NCI-H524 (cell line): Measurements from ENCODE around the gene NRG2.

ENCODE experiments used
- DNase-seq, 2 experiments: peaks; one replicate each; lab custom pipeline; 2025; lab: John Stamatoyannopoulos, UW

The NRG2 gene

GRCh38 chr5:140041099-140041491 is 2.0 kb downstream of the NRG2 start:
- DNase-seq: no peak

- DNase-seq: no peak
Observed at GRCh38 chr5:140040358-140040757, 2.7 kb downstream of the NRG2 start.

DNA sequence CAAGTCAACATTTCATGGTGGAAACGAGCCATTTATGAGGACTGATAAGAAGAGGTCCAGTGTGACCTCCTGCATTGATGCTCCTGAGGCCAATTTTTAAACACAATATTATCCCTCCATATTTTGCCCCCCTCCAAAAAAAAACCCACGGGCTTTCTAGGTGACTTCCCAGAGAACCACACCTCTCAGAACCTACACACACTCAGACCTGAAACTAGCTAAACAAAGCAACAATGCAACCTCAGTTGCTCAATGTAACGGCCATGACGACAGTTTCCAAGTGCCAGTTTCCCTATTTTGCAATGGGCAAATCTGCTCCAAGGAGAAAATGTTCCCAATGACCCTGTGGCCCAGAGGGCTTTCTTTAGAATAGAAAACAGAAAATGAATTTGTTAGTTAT is 3.5 kb downstream of the NRG2 start:
- DNase-seq: no peak

DNA sequence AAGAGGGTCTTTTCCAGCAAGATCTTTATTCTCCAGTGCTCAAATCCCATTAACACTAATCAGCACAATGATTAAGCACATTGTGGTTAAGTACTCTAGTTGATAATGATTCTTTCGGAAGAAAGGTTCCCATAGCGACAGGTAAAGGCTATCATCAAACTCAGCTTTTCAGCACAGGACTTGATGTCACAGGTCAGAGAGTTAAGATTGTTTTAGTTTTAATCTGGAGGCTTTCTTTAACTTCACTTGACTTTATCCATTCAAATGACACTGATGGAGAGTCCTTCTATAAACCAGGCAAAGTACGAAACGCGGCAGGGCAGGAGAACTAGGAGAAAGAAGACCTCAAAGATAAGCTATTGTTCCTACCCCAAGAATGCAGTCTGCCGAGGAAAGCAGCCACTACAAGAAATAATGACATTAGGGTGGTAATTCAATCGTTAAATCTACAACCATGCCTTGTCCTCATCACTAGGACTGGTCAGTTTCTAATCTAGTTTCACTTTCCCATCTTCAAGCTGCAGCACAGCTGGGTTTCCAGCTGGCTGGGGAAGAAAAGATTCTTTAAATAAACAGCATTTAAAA is 4.6 kb downstream of the NRG2 start:
- DNase-seq: peak; percentile 23 to 65

DNA sequence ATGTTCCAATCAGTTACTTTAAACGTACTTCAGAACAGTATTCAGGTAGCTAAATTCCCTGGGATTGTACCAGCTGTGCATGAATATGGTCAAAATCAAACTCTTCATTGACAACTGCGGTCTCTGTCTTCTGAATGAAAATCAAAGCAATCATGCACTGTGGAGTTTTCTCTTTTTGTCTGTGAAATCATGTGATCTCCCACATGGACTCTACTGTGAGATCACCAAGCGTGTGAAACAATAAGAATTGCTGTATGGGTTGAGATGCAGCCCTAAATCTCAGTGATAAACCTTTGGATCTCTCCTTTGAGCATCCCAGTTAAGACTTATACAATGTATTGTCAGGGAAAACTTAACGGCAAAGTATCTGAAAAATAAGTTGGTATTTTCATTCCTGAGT is 6.1 kb downstream of the NRG2 start:
- DNase-seq: no peak

GRCh38 chr5:140035881-140036280 is 7.2 kb downstream of the NRG2 start:
- DNase-seq: no peak

DNA sequence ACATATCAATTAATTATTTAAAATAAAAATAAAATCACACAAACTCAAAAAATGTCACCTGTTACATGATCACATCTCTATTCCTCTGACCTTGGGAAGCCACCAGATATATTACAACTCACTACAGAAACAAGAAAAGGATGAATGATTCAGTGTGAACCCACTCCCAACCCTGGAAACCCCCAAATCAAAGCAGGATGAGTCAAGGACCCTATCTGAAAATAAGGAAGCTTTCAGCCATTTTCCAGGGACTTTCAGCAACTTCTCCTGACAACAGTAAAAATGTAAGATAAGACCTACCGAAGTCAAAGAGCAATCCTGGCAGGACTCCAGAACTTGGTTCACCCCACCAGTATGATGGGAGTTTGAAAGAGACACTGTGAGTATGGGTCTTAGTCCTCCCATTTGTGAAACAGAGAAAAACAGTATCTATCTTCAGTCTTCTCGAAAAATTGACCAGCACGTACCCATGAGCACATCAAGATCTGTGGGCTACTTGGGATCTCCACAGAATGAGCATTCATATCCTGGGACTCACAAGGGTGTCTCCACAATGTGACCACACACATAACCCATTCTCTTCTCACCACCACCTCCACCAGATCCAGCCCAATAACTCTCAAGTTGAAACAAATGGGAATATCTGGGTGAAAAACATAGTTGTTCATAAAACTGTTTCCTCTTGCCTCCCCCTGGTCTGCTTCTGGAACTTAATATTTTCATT is 9.9 kb downstream of the NRG2 start:
- no peak for DNase-seq

DNA sequence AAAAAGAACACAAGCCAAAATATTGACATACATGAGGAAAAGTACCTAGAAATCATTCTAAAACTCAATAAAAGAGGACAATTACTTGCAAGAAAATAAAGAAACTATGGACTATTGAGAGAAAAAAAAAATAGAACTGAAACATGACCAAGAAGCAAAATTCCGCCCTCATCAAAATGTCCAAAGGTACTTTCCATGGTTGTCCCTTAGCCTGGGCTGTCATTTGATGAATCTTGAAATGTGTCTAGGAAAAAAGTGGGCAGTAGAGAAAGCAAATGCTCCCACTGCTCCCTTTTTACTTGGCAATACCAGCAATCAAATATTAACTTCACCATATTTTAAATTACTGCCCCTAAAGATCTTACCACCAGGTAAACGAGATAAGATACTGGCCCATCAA is 10.8 kb downstream of the NRG2 start:
- no peak for DNase-seq

DNA sequence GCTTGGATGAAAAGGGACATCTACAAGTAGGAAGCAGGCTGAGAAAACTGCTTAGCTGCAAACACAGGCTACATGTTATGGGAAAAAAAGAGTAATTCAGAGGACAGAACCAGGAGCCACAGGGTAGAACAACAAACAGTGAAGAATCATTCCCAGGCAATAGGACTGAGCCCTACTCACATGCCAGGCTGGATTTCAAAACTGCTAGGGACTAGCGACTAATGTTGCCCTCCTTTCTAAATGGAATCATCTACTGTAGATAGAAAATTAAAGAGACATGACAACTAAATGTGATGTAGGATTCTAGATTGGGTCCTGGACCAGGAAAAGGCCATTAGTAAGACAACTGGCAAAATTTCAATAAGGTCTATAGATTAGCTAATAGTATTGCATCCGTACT is 15.3 kb downstream of the NRG2 start:
- no peak for DNase-seq

DNA sequence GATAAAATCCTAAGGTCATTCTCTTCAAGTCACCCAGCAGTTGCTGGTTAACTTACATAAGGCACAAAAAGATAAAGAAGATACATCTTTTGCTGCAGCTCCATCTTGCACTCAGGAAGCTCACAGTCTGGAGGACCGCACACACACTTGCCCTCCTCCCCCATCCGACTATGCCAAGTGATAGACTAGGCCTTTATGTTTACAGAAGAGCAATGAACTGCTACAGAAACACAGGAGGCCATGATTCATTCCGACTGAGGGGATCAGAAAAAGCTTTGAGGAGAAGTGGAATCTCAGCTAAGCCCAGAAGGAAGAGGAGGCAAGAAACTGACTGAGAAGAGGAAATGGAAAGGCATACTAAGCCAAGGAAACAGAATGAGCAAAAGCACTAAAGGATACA is 17.4 kb downstream of the NRG2 start:
- no peak for DNase-seq

- peak; percentile 25 to 46 for DNase-seq
Observed at GRCh38 chr5:140024928-140025327, 18.2 kb downstream of the NRG2 start.

DNA sequence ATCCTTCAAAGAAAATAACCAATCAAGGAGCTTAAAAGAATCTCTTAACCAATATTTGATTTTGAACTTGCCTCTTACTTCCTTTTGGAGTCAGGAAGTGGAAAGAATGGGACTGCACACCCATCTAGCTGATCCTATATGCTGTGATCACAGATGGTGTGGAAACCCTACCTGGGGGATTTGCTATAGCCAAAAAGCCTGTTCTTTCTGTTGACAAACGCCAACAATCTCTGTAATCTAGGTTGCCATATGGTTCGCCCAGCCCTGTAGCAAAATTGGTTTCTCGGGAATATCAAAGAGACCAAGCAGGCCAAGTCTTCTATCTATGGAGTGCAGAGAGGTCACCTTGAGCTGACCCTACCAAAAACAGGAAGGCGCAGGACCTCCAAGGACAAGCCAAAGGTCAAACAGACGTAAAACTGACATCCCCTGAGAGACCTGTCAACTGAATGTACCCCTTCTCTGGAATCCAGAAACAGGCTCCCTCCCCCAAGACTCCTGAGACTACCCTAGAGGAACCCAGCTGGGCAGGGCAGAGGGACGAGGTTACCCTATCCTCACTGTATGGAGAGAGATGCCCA is 19.4 kb downstream of the NRG2 start:
- DNase-seq: peak; percentile 84 to 97

DNA sequence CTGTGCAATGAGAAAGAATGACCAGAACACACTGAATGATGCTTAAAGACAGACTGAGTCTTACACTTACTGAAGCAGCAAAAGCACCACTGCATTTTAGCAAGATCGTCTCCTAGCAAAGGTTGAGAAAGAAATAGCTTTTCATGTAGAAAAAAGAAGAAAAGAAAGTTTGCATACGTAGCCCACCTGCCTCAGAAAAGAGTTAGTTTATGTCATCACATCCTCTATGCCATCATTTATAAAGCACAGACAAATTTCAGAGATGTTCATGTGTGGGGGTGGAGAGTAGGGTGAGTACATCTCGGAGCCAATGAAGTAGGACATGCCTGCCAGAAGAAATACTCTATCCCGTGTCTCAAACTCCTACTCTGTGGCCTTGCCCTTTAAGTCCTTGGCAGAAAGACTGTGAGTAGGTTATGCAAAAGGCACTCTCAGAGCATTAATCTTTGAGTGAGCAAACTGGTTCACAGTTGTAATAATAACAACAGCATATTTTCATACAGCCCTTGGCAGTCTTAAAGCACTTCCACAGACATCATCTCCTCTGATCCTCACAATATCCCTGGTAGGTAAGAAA is 22.4 kb downstream of the NRG2 start:
- DNase-seq: peak in 1 of 2 experiments; percentile 10

- no peak for DNase-seq
Observed at GRCh38 chr5:140018920-140019644, 24.0 kb downstream of the NRG2 start.

GRCh38 chr5:140018517-140018916 is 24.6 kb downstream of the NRG2 start:
- DNase-seq: no peak

DNA sequence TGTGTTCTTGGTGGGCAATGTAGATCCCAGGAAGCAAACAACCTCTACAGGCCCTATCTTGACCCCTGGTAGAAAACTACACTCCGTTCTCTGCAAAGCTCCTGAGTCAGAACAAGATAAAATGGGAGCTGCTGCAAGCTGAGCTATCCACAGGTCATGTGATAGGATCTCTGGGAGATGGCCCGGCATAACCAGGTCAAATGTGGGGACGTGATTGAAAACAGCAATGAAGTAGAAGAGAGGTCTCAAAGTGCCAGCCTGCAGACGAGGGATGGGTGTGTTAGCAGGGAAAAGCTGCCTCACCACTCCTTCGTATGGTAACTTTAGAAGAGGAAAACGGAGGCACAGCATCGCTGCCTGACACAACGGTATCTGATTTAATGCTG is 25.0 kb downstream of the NRG2 start:
- no peak for DNase-seq

DNA sequence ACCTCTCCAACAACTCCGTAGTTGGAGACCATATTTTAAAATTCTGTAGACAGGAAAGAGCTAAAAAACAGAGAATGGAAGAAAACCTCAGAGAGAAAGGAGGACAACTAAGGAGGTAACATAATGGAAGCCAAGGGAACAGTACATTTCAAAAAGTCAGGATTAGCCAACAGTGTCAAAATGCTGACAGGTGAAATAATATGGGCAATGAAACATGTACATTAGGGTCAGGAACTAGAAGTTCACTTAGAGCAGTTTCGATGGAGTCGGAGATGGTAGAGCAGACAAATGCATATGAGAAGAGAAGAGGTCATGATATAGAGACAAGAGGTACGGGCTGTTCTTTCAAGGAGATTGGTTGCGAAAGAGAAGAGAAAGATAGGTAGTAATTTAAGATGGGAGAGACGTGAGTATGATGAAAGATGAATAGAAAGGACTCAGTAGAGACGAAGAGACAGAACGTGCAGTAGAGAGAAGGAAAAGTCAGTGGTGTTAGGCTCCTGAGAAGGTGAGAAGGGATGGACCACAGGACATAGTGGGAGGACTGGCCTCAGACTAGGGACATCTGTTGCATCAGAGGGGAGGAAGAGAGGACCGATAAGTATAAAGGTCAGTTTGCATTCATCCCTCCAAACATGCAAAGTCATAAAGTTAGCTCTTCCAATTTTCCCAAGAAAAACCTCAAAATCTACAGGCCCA is 25.6 kb downstream of the NRG2 start:
- DNase-seq: no peak

DNA sequence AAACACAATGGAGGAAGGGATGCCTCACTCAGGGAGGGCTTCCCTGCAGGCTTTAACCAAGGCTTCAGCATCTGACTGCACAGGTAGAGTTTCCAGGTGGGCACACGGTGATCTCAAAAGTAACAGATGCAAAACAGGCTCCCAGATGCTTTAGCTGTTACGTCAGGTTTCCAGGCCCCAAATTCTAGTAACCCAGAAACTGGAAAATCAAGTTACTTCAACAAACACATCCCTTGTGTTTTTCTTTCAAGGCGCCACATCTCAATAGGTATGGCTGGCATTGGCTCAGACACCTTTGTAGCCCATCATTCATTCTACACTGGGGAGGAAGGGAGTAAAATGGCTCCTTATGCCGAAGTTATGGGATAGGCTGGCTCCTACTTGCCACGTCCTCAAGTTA is 27.4 kb downstream of the NRG2 start:
- no peak for DNase-seq

GRCh38 chr5:140014751-140015150 is 28.3 kb downstream of the NRG2 start:
- DNase-seq: no peak

DNA sequence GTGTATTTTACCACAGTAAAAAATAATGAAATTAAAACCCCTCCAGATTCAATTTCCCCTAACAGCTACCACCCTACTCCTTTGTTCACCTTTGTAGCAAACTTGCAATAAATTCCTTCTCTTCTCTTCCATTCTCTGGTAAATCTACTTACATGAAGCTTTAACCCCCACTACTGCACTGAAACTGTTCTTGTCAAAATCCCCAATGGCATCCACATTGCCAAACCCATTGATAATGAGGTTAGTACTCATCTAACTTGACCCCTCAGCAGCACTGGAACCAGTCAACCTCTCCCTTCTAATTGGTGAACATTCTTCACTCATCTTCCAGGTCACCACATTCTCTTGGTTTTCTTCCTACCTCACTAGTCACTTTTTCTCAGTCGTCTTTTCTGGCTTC is 29.6 kb downstream of the NRG2 start:
- no peak for DNase-seq

- no peak for DNase-seq
Observed at GRCh38 chr5:140012443-140012842, 30.7 kb downstream of the NRG2 start.

DNA sequence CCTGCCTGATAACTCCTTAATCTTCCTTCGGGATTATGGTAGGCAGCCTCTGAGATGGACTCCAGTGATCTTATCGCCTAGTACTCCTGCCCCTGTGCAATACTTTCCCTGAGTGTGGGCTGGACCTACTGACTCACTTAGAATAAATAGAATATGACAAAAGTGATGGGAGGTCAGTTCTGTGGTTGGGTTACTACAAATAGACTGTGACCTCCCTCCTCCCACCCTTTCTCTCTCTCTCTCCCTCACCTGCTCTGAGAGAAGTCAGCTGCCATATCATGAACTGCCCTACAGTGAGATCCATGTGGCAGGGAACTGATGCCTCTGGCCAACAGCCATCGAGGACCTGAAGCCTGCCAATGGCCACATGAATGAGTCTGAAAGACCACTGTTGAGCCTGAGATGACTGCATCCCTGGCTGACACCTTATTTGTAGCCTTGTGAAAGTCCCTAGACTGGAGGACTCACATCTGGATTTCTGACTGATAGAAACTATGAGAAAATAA is 31.7 kb downstream of the NRG2 start:
- DNase-seq: no peak
